COLO668 (cell line): ENCODE results near the gene ULBP1.
"Not testable (repeated sequence)": the region's sequence is repeated elsewhere in the genome, so short reads cannot be mapped to it uniquely, and the experiment has no call there.

ENCODE experiments used
- DNase-seq: peaks from one replicate; lab custom pipeline; 2025; ENCODE audit not compliant: unreplicated experiment; lab: John Stamatoyannopoulos, UW

The ULBP1 gene

GRCh38 chr6:150004101-150004782 lies 40.5 kb downstream of the ULBP1 start:
- DNase-seq, result peak; percentile 37

GRCh38 chr6:150004783-150005717 lies 41.3 kb downstream of the ULBP1 start:
- peak; percentile 89 for DNase-seq

- no peak for DNase-seq
Observed at GRCh38 chr6:150005761-150006651, 42.3 kb downstream of the ULBP1 start.

GRCh38 chr6:150006961-150007464 lies 43.3 kb downstream of the ULBP1 start:
- no peak for DNase-seq

GRCh38 chr6:150008588-150008987 lies 44.8 kb downstream of the ULBP1 start:
- peak; percentile 48 for DNase-seq

GRCh38 chr6:150012846-150013784 lies 49.4 kb downstream of the ULBP1 start:
- DNase-seq, result not testable (repeated sequence)

GRCh38 chr6:150013785-150014622 lies 50.3 kb downstream of the ULBP1 start:
- not testable (repeated sequence) for DNase-seq

GRCh38 chr6:150014623-150015280 lies 51.0 kb downstream of the ULBP1 start:
- DNase-seq, result not testable (repeated sequence)

GRCh38 chr6:150015281-150016001 lies 51.7 kb downstream of the ULBP1 start:
- not testable (repeated sequence) for DNase-seq

- peak; percentile 45 for DNase-seq
Observed at GRCh38 chr6:150016324-150017185, 52.8 kb downstream of the ULBP1 start.

GRCh38 chr6:150017186-150017521 lies 53.4 kb downstream of the ULBP1 start:
- not testable (repeated sequence) for DNase-seq

- no peak for DNase-seq
Observed at GRCh38 chr6:150018846-150019580, 55.3 kb downstream of the ULBP1 start.

- DNase-seq, result not testable (repeated sequence)
Observed at GRCh38 chr6:150021870-150022269, 58.1 kb downstream of the ULBP1 start.
